ENCODE measurements around the gene TUSC2.

GRCh38 chr3:50330330-50330729 is 2.3 kb upstream of the TUSC2 start:
- TF ChIP-seq PATZ1 (CRISPR knock-in tag; IDR thresholded peaks at IDR 0.05; ENCODE audit: borderline replicate concordance) (no peak), TOX (CRISPR knock-in tag; IDR thresholded peaks at IDR 0.05; ENCODE audit: borderline replicate concordance) (no peak), ARNTL (CRISPR knock-in tag; IDR thresholded peaks at IDR 0.05; ENCODE audit: borderline replicate concordance, low read depth) (no peak), POU6F1 (CRISPR knock-in tag; IDR thresholded peaks at IDR 0.05; ENCODE audit: borderline replicate concordance, low read depth) (no peak)

Measured in SK-N-SH treated with all-trans-retinoic acid at 6 μM for 48 hours (cell line).